ENCODE measurements around the gene GLTP.

Gene GLTP

DNA sequence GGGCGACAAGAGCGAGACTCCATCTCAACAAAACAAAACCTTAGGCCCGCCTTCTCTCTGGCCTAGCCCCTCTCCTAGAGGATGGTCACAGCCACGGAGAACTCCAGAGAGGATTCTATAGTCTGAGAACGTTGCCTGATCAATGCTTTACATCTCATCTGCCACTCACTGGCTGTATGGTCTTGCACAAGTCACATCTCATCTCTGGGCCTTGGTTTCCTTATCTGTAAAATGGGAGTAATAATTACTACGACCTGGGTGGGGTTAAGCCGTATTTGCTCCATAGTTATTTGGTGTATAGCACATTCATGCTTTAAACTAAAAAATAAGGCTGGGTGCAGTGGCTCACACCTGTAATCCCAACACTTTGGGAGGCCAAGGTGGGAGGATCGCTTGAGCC, 55.6 kb downstream of the GLTP start:
- no peaks in the 10 kb centered on the region for H3K9me2 ChIP-seq (replicated peaks; ENCODE audit: low read depth, low read length)
- TF ChIP-seq EZH2phosphoT487 (IDR thresholded peaks at IDR 0.05; ENCODE audit: borderline replicate concordance): no peak
- TF ChIP-seq, protein P1, sequence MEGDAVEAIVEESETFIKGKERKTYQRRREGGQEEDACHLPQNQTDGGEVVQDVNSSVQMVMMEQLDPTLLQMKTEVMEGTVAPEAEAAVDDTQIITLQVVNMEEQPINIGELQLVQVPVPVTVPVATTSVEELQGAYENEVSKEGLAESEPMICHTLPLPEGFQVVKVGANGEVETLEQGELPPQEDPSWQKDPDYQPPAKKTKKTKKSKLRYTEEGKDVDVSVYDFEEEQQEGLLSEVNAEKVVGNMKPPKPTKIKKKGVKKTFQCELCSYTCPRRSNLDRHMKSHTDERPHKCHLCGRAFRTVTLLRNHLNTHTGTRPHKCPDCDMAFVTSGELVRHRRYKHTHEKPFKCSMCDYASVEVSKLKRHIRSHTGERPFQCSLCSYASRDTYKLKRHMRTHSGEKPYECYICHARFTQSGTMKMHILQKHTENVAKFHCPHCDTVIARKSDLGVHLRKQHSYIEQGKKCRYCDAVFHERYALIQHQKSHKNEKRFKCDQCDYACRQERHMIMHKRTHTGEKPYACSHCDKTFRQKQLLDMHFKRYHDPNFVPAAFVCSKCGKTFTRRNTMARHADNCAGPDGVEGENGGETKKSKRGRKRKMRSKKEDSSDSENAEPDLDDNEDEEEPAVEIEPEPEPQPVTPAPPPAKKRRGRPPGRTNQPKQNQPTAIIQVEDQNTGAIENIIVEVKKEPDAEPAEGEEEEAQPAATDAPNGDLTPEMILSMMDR (conservative IDR thresholded peaks at IDR 0.05; ENCODE audit: low read length): no peak
- H3K27me3 ChIP-seq (ENCODE audit: insufficient read depth, low read length, poor library complexity, severe bottlenecking): no peaks in the 10 kb centered on the region
- H3F3A ChIP-seq (ENCODE audit: low read depth): no peaks in the 10 kb centered on the region
- no peaks in the 10 kb centered on the region for H3K79me2 ChIP-seq (ENCODE audit: insufficient read depth, low read length)
- H3K36me3 ChIP-seq (ENCODE audit: insufficient read depth, low read length): no peaks in the 10 kb centered on the region
- H3K9ac ChIP-seq (ENCODE audit: low read depth, low read length, poor library complexity, severe bottlenecking): no peak overlapping the region
- H4K20me1 ChIP-seq (ENCODE audit: insufficient read depth, low read length, poor library complexity, severe bottlenecking): no peaks in the 10 kb centered on the region
- no peaks in the 10 kb centered on the region for H3K9me3 ChIP-seq (ENCODE audit: insufficient read depth, low read depth, low read length)
- no peak overlapping the region for H2AFZ ChIP-seq (ENCODE audit: low read length)
- no peak overlapping the region for H3K4me3 ChIP-seq (ENCODE audit: low read length, poor library complexity, severe bottlenecking)
- no peak overlapping the region for H3K4me2 ChIP-seq (ENCODE audit: low read depth, low read length, poor library complexity, severe bottlenecking)
- no peaks in the 10 kb centered on the region for H3K4me1 ChIP-seq (ENCODE audit: insufficient read depth, low read length, poor library complexity, severe bottlenecking)

DNA sequence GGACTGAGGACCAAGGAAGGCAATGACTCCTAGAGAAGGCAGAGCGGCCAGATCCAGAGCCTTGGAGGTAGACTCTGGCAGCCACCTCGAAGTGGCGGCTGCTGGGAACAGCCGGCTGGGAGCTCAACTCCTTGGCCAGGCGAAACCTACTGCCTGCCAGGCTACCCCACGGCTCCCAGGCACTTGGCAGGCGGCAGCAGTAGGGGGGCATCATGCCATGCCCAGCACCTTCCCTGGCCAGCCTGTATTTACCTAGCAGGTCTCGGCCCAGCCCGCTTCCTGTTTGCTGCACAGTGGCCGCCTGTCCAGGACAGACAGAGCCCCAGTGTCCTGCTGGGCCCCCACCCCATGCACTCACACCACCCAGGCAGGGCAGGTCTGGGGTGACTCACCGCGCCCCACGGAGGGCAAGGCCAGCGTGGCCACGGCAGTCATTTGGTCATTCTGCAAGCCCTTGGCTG, 57.4 kb downstream of the GLTP start:
- Histone ChIP-seq H3K4me1 (ENCODE audit: insufficient read depth, low read length, poor library complexity, severe bottlenecking) (no peaks in the 10 kb centered on the region), H3K27me3 (ENCODE audit: insufficient read depth, low read length, poor library complexity, severe bottlenecking) (no peaks in the 10 kb centered on the region), H3K9ac (ENCODE audit: low read depth, low read length, poor library complexity, severe bottlenecking) (no peak overlapping the region), H2AFZ (ENCODE audit: low read length) (no peak overlapping the region), H3K4me2 (ENCODE audit: low read depth, low read length, poor library complexity, severe bottlenecking) (no peak overlapping the region), H4K20me1 (ENCODE audit: insufficient read depth, low read length, poor library complexity, severe bottlenecking) (no peaks in the 10 kb centered on the region), H3K9me2 (replicated peaks; ENCODE audit: low read depth, low read length) (no peaks in the 10 kb centered on the region), H3F3A (ENCODE audit: low read depth) (no peaks in the 10 kb centered on the region), H3K36me3 (ENCODE audit: insufficient read depth, low read length) (no peaks in the 10 kb centered on the region), H3K4me3 (ENCODE audit: low read length, poor library complexity, severe bottlenecking) (no peak overlapping the region), H3K9me3 (ENCODE audit: insufficient read depth, low read depth, low read length) (no peaks in the 10 kb centered on the region), H3K79me2 (ENCODE audit: insufficient read depth, low read length) (no peaks in the 10 kb centered on the region)
- TF ChIP-seq, protein P1 (conservative IDR thresholded peaks at IDR 0.05; ENCODE audit: low read length): no peak
- TF ChIP-seq EZH2phosphoT487 (IDR thresholded peaks at IDR 0.05; ENCODE audit: borderline replicate concordance): no peak

DNA sequence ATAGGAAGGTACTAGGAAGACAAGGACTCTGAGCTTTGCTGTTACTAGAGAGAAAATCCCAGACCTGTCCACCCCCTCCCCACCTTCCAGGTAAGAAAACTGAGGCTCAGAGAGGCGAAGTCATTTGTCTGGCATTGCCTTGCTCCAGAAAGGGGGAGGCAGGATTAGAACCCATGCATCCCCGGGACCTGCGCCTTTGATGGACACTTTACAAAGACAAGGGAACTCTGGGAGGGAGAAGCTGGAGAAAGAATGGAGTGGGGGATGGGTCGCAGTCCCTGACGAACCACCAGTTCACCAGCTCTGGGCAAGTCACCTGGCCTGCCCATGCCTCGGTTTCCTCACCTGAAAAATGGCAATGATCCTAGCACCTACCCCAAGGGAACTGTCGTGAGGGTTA, 57.9 kb downstream of the GLTP start:
- H3K4me3 ChIP-seq (ENCODE audit: low read length, poor library complexity, severe bottlenecking): no peak overlapping the region
- H3K4me1 ChIP-seq (ENCODE audit: insufficient read depth, low read length, poor library complexity, severe bottlenecking): no peaks in the 10 kb centered on the region
- H3K4me2 ChIP-seq (ENCODE audit: low read depth, low read length, poor library complexity, severe bottlenecking): no peak overlapping the region
- TF ChIP-seq, protein P1 (conservative IDR thresholded peaks at IDR 0.05; ENCODE audit: low read length): no peak
- TF ChIP-seq EZH2phosphoT487 (IDR thresholded peaks at IDR 0.05; ENCODE audit: borderline replicate concordance): no peak
- H3K79me2 ChIP-seq (ENCODE audit: insufficient read depth, low read length): no peaks in the 10 kb centered on the region
- no peaks in the 10 kb centered on the region for H3K9me3 ChIP-seq (ENCODE audit: insufficient read depth, low read depth, low read length)
- no peaks in the 10 kb centered on the region for H3K27me3 ChIP-seq (ENCODE audit: insufficient read depth, low read length, poor library complexity, severe bottlenecking)
- no peaks in the 10 kb centered on the region for H3K9me2 ChIP-seq (replicated peaks; ENCODE audit: low read depth, low read length)
- no peak overlapping the region for H2AFZ ChIP-seq (ENCODE audit: low read length)
- H4K20me1 ChIP-seq (ENCODE audit: insufficient read depth, low read length, poor library complexity, severe bottlenecking): no peaks in the 10 kb centered on the region
- no peaks in the 10 kb centered on the region for H3F3A ChIP-seq (ENCODE audit: low read depth)
- H3K36me3 ChIP-seq (ENCODE audit: insufficient read depth, low read length): no peaks in the 10 kb centered on the region
- H3K9ac ChIP-seq (ENCODE audit: low read depth, low read length, poor library complexity, severe bottlenecking): no peak overlapping the region
